ENCODE data around the gene SLC51B.
A peak's percentile ranks its signal among the peaks of the same experiment; 100 is the strongest.
"Not testable (repeated sequence)": the region's sequence is repeated elsewhere in the genome, so short reads cannot be mapped to it uniquely, and the experiment has no call there.

SLC51B gene

GRCh38 chr15:65085990-65086679, 40.9 kb downstream of the SLC51B start:
- peak in 1 of 2 experiments; percentile 4 for DNase-seq

GRCh38 chr15:65086680-65087111, 41.5 kb downstream of the SLC51B start:
- no peak for DNase-seq

DNA sequence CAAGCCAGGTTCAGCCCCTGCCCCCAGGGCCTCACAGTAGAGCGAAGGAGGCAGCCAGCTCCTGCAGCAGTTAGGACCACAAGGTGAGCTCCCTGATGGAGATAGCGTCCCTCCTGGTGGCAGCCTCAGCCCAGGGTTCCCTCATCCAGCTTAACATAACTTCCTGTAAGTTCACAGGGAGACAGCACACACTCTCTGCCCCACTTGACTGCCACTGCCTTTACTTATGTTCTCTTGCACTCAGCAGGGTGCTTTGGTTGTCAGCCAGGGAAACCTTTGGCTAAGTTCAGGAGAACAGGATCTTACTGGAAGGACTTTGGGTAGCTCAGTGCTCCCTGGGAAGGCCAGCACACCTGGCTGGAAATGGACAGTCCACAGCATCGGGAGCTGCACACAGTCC, 42.2 kb downstream of the SLC51B start:
- DNase-seq, result no peak

DNA sequence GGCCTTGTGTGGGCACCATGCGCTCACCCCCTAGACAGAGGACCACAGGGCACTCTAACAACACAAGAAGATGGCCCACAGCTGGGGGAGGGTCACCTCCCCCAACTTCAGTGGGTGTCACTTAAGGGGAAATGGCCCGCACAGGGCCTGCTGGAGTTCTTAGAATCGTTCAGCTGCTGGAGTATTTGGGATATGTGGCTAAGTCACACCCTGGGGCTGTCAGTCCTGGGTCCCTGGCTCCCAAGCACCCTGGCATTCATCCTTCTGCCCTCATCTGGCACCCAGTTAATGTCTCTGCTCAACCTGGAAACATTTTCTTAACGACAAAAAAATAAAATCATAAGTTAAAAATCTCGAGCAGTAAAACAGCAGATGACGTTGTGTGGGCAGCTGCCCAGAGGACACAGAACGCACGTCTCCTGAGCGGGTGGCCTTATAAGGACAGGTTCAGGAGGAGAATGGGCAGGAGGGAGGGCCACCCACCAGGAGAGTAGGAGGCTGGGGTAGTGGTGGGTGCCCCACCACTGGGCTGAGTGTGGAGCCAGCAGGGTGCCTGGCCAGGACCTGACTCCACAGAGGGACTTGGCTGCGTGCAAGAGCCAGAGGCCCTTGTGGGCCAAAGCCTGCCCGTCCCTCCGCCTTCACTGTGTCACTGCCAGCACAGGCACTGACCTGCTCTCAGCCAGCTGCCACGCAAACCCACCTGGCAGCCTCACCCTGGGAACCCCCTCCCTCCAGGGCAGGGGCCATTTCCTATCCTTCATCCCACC, 42.9 kb downstream of the SLC51B start:
- DNase-seq, result no peak

- DNase-seq, result no peak
Measured at GRCh38 chr15:65088643-65089021, 43.4 kb downstream of the SLC51B start.

- DNase-seq, result no peak
Measured at GRCh38 chr15:65089206-65089824, 44.1 kb downstream of the SLC51B start.

GRCh38 chr15:65091946-65092770, 47.0 kb downstream of the SLC51B start:
- no peak for DNase-seq

DNA sequence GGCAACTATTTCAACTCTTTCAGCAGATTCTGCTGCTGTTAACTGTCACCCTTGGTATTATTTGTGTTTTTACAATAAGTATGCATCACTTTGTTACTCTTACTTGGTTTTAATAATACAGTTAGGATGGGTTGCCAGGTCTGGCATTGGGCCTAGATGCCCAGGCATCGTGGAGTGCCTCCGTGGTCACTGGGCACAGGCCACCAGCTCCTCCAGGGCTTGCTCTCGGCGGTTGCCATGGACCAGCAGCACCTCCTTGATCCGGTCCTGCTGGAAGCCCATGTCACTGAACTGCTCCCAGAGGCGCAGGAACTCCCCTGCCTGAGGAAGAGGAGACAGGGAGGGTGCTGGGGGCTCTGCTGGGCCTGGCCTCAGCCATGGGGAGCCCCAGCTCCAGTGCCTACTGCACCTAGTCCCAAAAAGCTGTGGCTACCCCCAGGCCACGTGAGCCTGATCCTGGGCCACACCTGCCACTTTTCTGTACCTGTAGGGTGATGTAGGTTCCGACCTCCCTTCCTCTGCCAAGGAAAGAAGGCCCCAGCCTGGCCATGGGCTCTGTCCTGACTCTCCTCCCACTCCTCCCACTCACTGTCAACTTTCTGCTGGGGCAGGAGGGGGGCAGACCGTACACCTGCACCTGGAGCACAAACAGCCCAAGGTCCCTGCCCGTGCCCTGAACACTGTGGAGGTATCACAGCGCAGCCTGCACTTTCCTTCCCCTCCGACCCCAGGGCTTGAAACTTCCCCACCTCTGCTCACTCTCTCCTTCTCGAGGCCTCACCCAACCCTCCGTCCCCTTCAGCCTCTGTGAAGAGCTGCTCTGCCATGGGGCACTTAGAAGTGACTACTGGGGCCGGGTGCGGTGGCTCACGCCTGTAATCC, 48.0 kb downstream of the SLC51B start:
- DNase-seq, result no peak

DNA sequence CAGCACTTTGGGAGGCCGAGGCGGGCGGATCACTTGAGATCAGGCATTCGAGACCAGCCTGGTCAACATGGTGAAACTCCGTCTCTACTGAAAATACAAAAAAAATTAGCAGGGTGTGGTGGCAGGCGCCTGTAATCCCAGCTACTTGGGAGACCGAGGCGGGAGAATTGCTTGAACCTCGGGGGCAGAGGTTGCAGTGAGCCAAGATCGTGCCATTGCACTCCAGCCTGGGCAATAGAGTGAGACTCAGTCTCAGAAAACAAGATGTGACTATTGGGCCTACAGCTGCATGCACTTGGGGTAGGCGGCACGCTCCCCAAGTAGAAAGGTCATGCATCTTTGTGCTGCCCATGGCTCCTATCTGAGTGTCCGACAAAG, 48.6 kb downstream of the SLC51B start:
- DNase-seq, result not testable (repeated sequence)

GRCh38 chr15:65094294-65094995, 49.3 kb downstream of the SLC51B start:
- DNase-seq, result no peak

GRCh38 chr15:65095011-65095746, 50.0 kb downstream of the SLC51B start:
- DNase-seq, result no peak

DNA sequence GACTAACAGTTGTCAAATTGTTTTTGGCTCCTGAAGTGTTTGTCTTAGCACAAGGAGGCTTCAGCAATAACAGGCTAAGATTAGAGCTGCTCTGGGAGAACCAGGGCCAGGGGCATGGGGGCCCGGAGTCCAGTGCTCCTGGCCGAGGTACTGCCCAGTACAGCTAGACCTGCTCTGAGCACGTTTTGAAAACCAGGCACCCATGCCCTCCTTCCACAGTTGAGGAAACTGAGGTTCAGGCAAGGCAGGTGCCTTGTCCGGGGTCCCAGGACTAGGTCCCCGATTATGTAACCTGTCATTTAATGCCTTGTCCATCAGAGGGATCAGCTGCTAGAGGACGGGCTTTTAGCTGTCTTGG, 50.5 kb downstream of the SLC51B start:
- no peak for DNase-seq

DNA sequence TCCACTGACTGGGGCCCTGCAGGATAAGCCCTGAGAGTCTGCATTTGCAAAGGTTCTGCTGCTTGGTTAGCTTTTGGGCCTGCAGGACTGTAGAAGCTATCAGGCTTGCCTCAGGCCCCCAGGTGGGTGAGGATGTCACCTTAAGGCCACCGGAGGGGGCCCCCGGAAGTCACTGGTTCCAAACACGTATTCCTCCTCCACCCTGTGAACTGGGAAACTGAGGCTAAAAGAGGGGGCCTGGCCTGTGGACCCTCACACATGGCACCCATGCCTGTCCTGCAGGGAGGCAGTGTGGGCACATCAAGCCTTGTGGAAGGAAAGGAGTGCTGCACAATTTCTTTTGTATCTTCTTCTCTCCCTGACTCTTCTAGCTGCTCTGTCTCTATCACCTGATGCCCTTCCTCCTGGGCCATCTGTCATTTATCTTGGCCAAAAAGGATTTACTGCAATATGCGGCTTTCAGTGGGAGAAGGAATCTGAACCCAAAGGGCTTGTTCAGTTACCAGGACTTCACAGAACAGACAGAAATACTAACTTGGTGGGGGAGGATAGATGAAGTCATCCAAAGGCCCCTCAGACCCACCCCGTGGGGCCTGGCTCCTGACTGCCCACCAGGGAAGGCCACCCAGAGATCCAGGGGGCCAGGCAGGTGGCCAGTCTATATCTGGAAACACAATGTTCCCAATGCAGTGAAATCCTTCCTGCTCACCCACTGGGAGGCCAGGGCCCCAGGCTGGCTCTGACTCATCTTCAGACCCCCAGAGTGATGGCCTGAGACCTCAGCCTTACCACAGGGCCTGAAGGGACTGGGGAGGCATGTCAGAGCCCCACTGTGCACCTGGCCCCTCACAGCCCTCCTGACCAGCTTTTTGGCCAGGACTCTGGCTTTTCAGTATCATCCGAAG, 51.5 kb downstream of the SLC51B start:
- no peak for DNase-seq

- DNase-seq, result no peak
Measured at GRCh38 chr15:65097651-65098263, 52.6 kb downstream of the SLC51B start.

- no peak for DNase-seq
Measured at GRCh38 chr15:65099336-65099735, 54.1 kb downstream of the SLC51B start.

- not testable (repeated sequence) for DNase-seq
Measured at GRCh38 chr15:65099801-65100200, 54.6 kb downstream of the SLC51B start.

DNA sequence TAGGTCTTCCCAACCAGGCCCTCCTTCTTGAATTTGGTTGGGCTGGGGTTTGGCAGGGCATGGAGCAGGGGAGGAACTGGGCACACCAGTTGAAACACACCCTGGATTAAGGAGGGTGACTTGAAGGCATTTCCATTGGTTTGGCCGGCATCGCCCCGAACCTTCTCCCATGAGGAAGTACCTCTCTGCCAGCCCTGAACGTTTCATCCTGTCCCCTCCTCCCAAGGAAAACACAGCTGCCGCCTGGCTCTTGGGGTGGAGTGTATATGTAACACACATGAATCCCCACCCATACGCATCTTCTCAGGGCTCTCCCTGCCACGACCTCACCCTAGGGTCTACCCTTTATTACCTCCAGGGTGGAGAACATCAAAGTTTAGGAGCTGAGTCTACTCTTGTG, 55.3 kb downstream of the SLC51B start:
- no peak for DNase-seq

DNA sequence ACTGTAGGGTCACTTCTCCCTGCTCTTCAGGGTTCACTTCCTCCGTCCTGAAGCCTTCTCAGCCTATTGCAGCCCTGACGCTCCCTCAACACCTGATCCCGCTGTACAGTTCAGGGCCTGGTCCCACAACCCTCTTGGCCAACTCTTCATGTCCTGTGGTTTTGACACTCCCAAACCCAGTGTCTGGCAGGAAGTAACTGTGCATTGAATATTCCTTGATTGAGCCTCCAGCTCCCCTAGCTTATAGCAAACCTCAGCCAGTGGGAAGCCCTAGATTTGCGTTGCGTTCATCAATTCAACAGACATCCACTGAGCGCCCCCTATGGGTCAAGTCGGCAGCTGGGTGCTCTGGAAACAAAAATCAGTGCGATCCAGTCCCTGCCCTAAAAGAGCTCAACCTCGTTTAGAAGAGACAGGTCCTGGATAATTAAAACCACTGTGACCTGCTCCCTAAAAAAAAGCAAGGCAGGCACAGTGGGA, 56.3 kb downstream of the SLC51B start:
- DNase-seq, result peak in 1 of 2 experiments; percentile 5
